K562 (cell line): ENCODE measurements around the gene DUS1L. TPM values are rescaled to one million over a fixed set of nuclear protein-coding genes. Genes with fewer than 3 reads are reported as not detected.

ENCODE experiments used
- ATAC-seq: fragments of 200-7000 bp; cut with Tn5 transposase; 3 replicates; pipeline ENCODE4 v1.9.1; 2020; ENCODE audit warnings: moderate library complexity
- BruUV-seq: library from RNA; stranded (reverse); fragments of 400-500 nt; replicated peaks from 2 replicates; lab custom pipeline; 2021; lab: Mats Ljungman, UMichigan
- CTCF ChIA-PET: fragments of 300-600 bp; formaldehyde crosslinking; extraction: SDS; loops from one replicate; lab custom pipeline; 2021; ENCODE audit warnings: low intra/inter-chr PET ratio; lab: Yijun Ruan, JAX
- POLR2A ChIA-PET: fragments of 300-600, 350-650 bp; sonication (Branson Sonifier 250); formaldehyde crosslinking; extraction: SDS; loops from one replicate; lab custom pipeline; 2021; ENCODE audit warnings: antibody characterized with exemption, inconsistent platforms; lab: Yijun Ruan, JAX
- DNase-seq, 4 experiments: peaks; one replicate each; pipeline versions ENCODE4 v3.0.0 to v3.0.0-alpha.2; 2011 to 2018; ENCODE audit warnings: low spot score in 3 of 4, mixed read lengths in 3 of 4; ENCODE audit errors: extremely low read depth in 1 of 4
- FAIRE-seq: peaks from 2 replicates; lab custom pipeline; 2011; peaks lifted over from hg19 to GRCh38; lab: Jason Lieb, UNC
- H2AFZ ChIP-seq: 2 replicates; pipeline ENCODE4 v1.6.0; 2011; ENCODE audit warnings: low read depth, low read length, control low read depth, inconsistent platforms
- H3K27ac ChIP-seq: fragments of 200-600 bp; 3 replicates; pipeline ENCODE4 v1.8.0; 2011; ENCODE audit warnings: low read depth, mild to moderate bottlenecking, control low read depth, inconsistent platforms, low read length, moderate library complexity, mixed read lengths; ENCODE audit errors: extremely low read depth
- H3K27me3 ChIP-seq, 2 experiments: fragments of 300-600 bp in 1 of 2; 2 replicates in 1 of 2; 3 replicates in 1 of 2; pipeline versions ENCODE4 v1.6.0 to v1.8.0; 2011; ENCODE audit warnings: inconsistent platforms in 2 of 2, low read length in 2 of 2, mild to moderate bottlenecking in 1 of 2, mixed read lengths in 1 of 2, moderate library complexity in 1 of 2; ENCODE audit not compliant: control insufficient read depth in 2 of 2, insufficient read depth in 2 of 2
- H3K36me3 ChIP-seq: fragments of 300-600 bp; 3 replicates; pipeline ENCODE4 v1.8.0; 2011; ENCODE audit warnings: mild to moderate bottlenecking, low read length, inconsistent platforms; ENCODE audit not compliant: control insufficient read depth, insufficient read depth
- H3K4me1 ChIP-seq, 2 experiments: fragments of 200-600 bp in 1 of 2; replicated peaks in 1 of 2; 2 replicates in 1 of 2; 3 replicates in 1 of 2; pipeline versions ENCODE4 v1.5.1 to v1.8.0; 2011; ENCODE audit warnings: inconsistent platforms in 2 of 2, low read length in 2 of 2, mild to moderate bottlenecking in 1 of 2, mixed read lengths in 1 of 2, moderate library complexity in 1 of 2; ENCODE audit not compliant: control insufficient read depth in 2 of 2, insufficient read depth in 2 of 2
- H3K4me2 ChIP-seq: 2 replicates; pipeline ENCODE4 v1.6.1; 2011; ENCODE audit warnings: low read length, control low read depth, inconsistent platforms, mixed read lengths; ENCODE audit not compliant: insufficient read depth
- H3K4me3 ChIP-seq: fragments of 200-600 bp; sonication (generic), shearing (Covaris generic); 2 replicates; pipeline ENCODE4 v1.5.1; 2016; ENCODE audit warnings: control low read depth, inconsistent platforms
- H3K79me2 ChIP-seq: fragments of 200-600 bp; 3 replicates; pipeline ENCODE4 v1.8.0; 2011; ENCODE audit warnings: low read length, inconsistent platforms; ENCODE audit not compliant: control insufficient read depth, insufficient read depth
- H3K9ac ChIP-seq, 2 experiments: 2 replicates each; pipeline versions ENCODE4 v1.6.0 to v1.6.1; 2011; ENCODE audit warnings: low read depth in 2 of 2, low read length in 2 of 2, control low read depth in 1 of 2, inconsistent platforms in 1 of 2, mild to moderate bottlenecking in 1 of 2, mixed read lengths in 1 of 2; ENCODE audit not compliant: insufficient read depth in 1 of 2
- H3K9me1 ChIP-seq: one replicate; pipeline ENCODE4 v1.6.0; 2011; ENCODE audit warnings: inconsistent platforms, mild to moderate bottlenecking, low read length, moderate library complexity; ENCODE audit not compliant: control insufficient read depth, insufficient read depth
- H3K9me3 ChIP-seq: replicated peaks from 2 replicates; pipeline ENCODE4 v1.5.1; 2011; ENCODE audit warnings: low read depth, low read length, inconsistent platforms; ENCODE audit not compliant: control insufficient read depth, insufficient read depth
- H4K20me1 ChIP-seq: replicated peaks from 2 replicates; pipeline ENCODE4 v1.6.1; 2011; ENCODE audit warnings: low read length, inconsistent platforms, mixed read lengths; ENCODE audit not compliant: control insufficient read depth, insufficient read depth
- DIDO1 ChIP-seq: fragments of 450-650 bp; IDR thresholded peaks from 2 replicates; pipeline ENCODE4 v1.6.1; 2016; ENCODE audit warnings: low read depth, missing biosample characterization, missing genetic modification characterization
- E2F6 ChIP-seq, 2 experiments: IDR thresholded peaks; 2 replicates each; pipeline ENCODE4 v1.6.1; 2011; ENCODE audit warnings: borderline replicate concordance in 1 of 2, control low read depth in 1 of 2, low read depth in 1 of 2, low read length in 1 of 2, mild to moderate bottlenecking in 1 of 2, mixed read lengths in 1 of 2, moderate library complexity in 1 of 2; ENCODE audit not compliant: insufficient read depth in 1 of 2, insufficient read length in 1 of 2, poor library complexity in 1 of 2, severe bottlenecking in 1 of 2; ENCODE audit errors: extremely low read depth in 1 of 2
- HBP1 ChIP-seq: fragments of 450-650 bp; formaldehyde crosslinking; IDR thresholded peaks from 2 replicates; pipeline ENCODE4 v1.4.0; 2022; ENCODE audit warnings: missing genetic modification characterization
- MBD1 ChIP-seq: fragments of 250-450 bp; sonication (Bioruptor Pico); IDR thresholded peaks from 2 replicates; pipeline ENCODE4 v1.8.0; 2022; ENCODE audit warnings: inconsistent platforms
- NCOA1 ChIP-seq: fragments of 450-650 bp; IDR thresholded peaks from 2 replicates; pipeline ENCODE4 v1.6.1; 2016; ENCODE audit warnings: low read depth
- POLR2A ChIP-seq: fragments of 450-650 bp; conservative IDR thresholded peaks from 2 replicates; pipeline ENCODE4 v1.6.1; 2016
- POLR2G ChIP-seq: fragments of 200-400 bp; formaldehyde crosslinking; IDR thresholded peaks from 2 replicates; pipeline ENCODE4 v1.6.1; 2017; ENCODE audit warnings: low read depth, mild to moderate bottlenecking, antibody characterized with exemption, low read length, moderate library complexity
- RBFOX2 ChIP-seq: fragments of 200-400 bp; formaldehyde crosslinking; IDR thresholded peaks from 2 replicates; pipeline ENCODE4 v1.6.1; 2017; ENCODE audit warnings: low read depth, mild to moderate bottlenecking, low read length, moderate library complexity
- SUPT5H ChIP-seq: fragments of 450-650 bp; IDR thresholded peaks from 2 replicates; pipeline ENCODE4 v1.6.1; 2016
- ZFP1 ChIP-seq: fragments of 450-650 bp; formaldehyde crosslinking; IDR thresholded peaks from 2 replicates; pipeline ENCODE4 v1.4.0; 2020; ENCODE audit warnings: mild to moderate bottlenecking, mixed read lengths
- ZNF384 ChIP-seq: IDR thresholded peaks from 2 replicates; pipeline ENCODE4 v1.6.1; 2012; ENCODE audit warnings: low read depth, low read length, improper control_type of control experiment
- WGBS: fragments of 100-300 bp; shearing (Covaris generic); methylation state at CpG from one replicate; pipeline ENCODE4 v1.1.6; 2016; ENCODE audit warnings: low coverage, mixed read lengths; ENCODE audit not compliant: insufficient coverage; ENCODE audit errors: missing lambda C conversion rate; 5-methylcytosine and 5-hydroxymethylcytosine counted together
- in situ Hi-C: fragments of 300-500 bp; cut with MboI; formaldehyde crosslinking; loops from 4 replicates; pipeline ENCODE4 v1.15.0; 2018; ENCODE audit warnings: inconsistent platforms, mixed read lengths
- intact Hi-C: fragments of 100-400 bp; cut with micrococcal nuclease; formaldehyde crosslinking; loops from 2 replicates; pipeline ENCODE4 v1.14.2; 2022
- polyA plus RNA-seq, 8 experiments: library from polyadenylated mRNA; depleted of rRNA in 4 of 8; stranded (reverse) in 5 of 8; unstranded in 3 of 8; fragments of >200 nt; fragmentation: Nextera tagmentation in 2 of 8; fragmentation: Illumina TruSeq in 1 of 8; extraction: Ambion mirVana in 2 of 8; extraction: Trizol in 1 of 8; gene quantifications; 2 replicates each; pipeline versions ENCODE4 v1.2.1 to v1.2.3, GENCODE V29; 2011 to 2014; ENCODE audit warnings: inconsistent platforms in 1 of 8, missing spikeins in 1 of 8
- total RNA-seq, 7 experiments: library from RNA; depleted of rRNA in 6 of 7; stranded (reverse); fragments of >200 nt in 6 of 7; fragmentation: Illumina TruSeq in 2 of 7; extraction: Trizol in 2 of 7; gene quantifications; 2 replicates each; pipeline versions ENCODE4 v1.2.1 to v1.2.3, GENCODE V29; 2011 to 2021; ENCODE audit warnings: low replicate concordance in 1 of 7

The DUS1L gene
- total and polyA plus RNA-seq, 9 of the 15 experiments (the other 6 are each of a cell fraction or from before 2014, with no cell fraction given), result 7.8 to 210 (median 83.9) TPM

- intact Hi-C loops, result no loop called here
- no peak for TF ChIP-seq MBD1
- TF ChIP-seq SUPT5H, result peak; percentile 41; the same call in 1 of the 2 replicates
- TF ChIP-seq ZFP1 (CRISPR knock-in tag), result no peak
- no peak for TF ChIP-seq E2F6 (IDR thresholded peaks at IDR 0.05; ENCODE audit: borderline replicate concordance in 1 of 2, extremely low read depth in 1 of 2, insufficient read depth in 1 of 2, insufficient read length in 1 of 2, low read depth in 1 of 2, low read length in 1 of 2, poor library complexity in 1 of 2, severe bottlenecking in 1 of 2)
- TF ChIP-seq DIDO1 (tag), result no peak
- TF ChIP-seq RBFOX2, result peak; percentile 60
- no peak for TF ChIP-seq HBP1 (CRISPR knock-in tag)
- no peak for TF ChIP-seq ZNF384
- TF ChIP-seq POLR2G, result peak; percentile 41
- peak; percentile 46 for TF ChIP-seq POLR2A
- TF ChIP-seq NCOA1, result no peak
- H3K27ac ChIP-seq, result no peak overlapping the region
- peaks cover 3% of the 10 kb centered on the region; the same call in 1 of the 3 replicates for H3K79me2 ChIP-seq
- 95% methylated on average over 21 of the region's 31 CpGs for whole genome bisulfite sequencing
- no peak overlapping the region; a peak in 1 of 4 replicates for H3K9ac ChIP-seq
- H3K4me1 ChIP-seq, result peaks cover 0 to 64% of the 10 kb centered on the region in 2 experiments; a peak in 1 of 5 replicates
- DNase-seq, result no peak
- ATAC-seq, result no peak
- no peaks in the 10 kb centered on the region for H3K27me3 ChIP-seq
- no peak for FAIRE-seq
- H3K9me3 ChIP-seq, result no peaks in the 10 kb centered on the region
- in situ Hi-C loops, result no loop called here
- peaks cover 99% of the 10 kb centered on the region; the same call in 2 of the 3 replicates for H3K36me3 ChIP-seq
- CTCF ChIA-PET, result no interaction called here
- H3K4me2 ChIP-seq, result no peak overlapping the region
- BruUV-seq, result no TSS peak
- POLR2A ChIA-PET, result interaction anchor here (0.5 to 0.6 kb wide), 2 partner anchors 28 to 180 kb away, joined by 3 to 4 read pairs; no protein-coding TSS in a partner anchor
- no peak overlapping the region for H3K4me3 ChIP-seq
- no peak overlapping the region for H2AFZ ChIP-seq
- H4K20me1 ChIP-seq, result peaks cover 18% of the 10 kb centered on the region
- no peaks in the 10 kb centered on the region for H3K9me1 ChIP-seq
These were observed 18.9 kb upstream of the DUS1L start for GRCh38 chr17:82084373-82085030.
